PC-3 (cell line): ENCODE data around the gene PVALB.

Source experiments
- EZH2 ChIP-seq: fragments of 300-600 bp; sonication (generic); IDR thresholded peaks from one replicate; pipeline ENCODE4 v1.6.1; 2017; ENCODE audit warnings: antibody characterized with exemption, mild to moderate bottlenecking, low read length; ENCODE audit not compliant: unreplicated experiment
- TF ChIP-seq, protein P1 (sequence below): fragments of 300-600 bp; sonication (generic); conservative IDR thresholded peaks from 2 replicates; pipeline ENCODE4 v1.5.1; 2017; ENCODE audit warnings: antibody characterized with exemption, low read depth, mild to moderate bottlenecking, low read length

DNA sequence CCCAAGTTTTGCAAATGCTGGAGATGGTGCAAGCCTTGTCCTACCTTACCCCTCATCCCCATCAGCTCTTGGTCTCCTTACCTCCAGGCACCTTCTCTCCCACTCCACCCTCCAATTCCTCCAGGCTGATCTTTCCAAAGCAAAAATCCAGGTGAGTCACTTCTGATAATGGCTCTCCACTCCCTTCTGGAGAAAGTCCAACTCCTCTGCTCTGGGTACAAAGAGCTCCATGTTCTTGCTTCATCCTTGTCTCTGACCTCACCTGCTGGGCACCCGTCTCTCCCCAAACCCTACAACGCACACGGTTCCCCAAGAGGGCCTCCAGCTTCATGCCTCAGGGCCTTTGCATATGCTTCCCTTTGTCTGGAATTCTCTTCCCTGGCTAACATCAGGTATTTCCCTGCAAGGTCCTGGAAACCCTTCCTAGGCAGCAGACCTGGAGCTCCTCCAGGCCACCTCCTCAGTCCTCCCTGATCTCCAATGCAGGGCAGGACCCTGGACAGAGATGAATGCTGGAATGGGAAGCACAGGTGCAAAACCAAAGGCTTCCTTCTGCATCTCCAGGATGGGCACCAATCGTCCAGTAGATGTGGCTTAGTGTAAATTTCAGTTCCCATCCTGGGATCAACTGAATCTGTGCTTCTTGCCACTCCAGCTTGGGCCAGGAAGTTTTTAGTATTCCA is 63.6 kb downstream of the PVALB start:
- TF ChIP-seq, protein P1, sequence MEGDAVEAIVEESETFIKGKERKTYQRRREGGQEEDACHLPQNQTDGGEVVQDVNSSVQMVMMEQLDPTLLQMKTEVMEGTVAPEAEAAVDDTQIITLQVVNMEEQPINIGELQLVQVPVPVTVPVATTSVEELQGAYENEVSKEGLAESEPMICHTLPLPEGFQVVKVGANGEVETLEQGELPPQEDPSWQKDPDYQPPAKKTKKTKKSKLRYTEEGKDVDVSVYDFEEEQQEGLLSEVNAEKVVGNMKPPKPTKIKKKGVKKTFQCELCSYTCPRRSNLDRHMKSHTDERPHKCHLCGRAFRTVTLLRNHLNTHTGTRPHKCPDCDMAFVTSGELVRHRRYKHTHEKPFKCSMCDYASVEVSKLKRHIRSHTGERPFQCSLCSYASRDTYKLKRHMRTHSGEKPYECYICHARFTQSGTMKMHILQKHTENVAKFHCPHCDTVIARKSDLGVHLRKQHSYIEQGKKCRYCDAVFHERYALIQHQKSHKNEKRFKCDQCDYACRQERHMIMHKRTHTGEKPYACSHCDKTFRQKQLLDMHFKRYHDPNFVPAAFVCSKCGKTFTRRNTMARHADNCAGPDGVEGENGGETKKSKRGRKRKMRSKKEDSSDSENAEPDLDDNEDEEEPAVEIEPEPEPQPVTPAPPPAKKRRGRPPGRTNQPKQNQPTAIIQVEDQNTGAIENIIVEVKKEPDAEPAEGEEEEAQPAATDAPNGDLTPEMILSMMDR = no peak
- no peak for TF ChIP-seq EZH2
